Measurements from ENCODE around the gene ZNF438. TPM values are rescaled to one million over a fixed set of nuclear protein-coding genes. Genes with fewer than 3 reads are reported as not detected.

Gene ZNF438
- total RNA-seq, 1 experiment from 2014 or later: 0.83 TPM

- no peaks in the 10 kb centered on the region for H3K23me2 ChIP-seq (ENCODE audit: insufficient read length, low read depth, low read length, poor library complexity, severe bottlenecking)
- H4K8ac ChIP-seq (replicated peaks; ENCODE audit: insufficient read length, low read depth, low read length): no peak overlapping the region
- H2BK12ac ChIP-seq (ENCODE audit: insufficient read length, low read depth, low read length): no peak overlapping the region
- no peak overlapping the region for H3K18ac ChIP-seq (ENCODE audit: insufficient read length, low read depth, low read length)
- no peak overlapping the region for H4K5ac ChIP-seq (ENCODE audit: insufficient read length, low read depth, low read length)
- no peak overlapping the region for H3K56ac ChIP-seq (ENCODE audit: insufficient read length, low read depth, low read length)
- Mint-ChIP-seq H3K27me3 (ENCODE audit: low read depth) (no peaks in the 10 kb centered on the region), H3K27ac (no peak overlapping the region), H3K4me3 (no peak overlapping the region), H3K36me3 (ENCODE audit: insufficient read depth in 1 of 3, low read depth in 3 of 3) (no peaks in the 10 kb centered on the region), H3K4me1 (peaks cover 12 to 13% of the 10 kb centered on the region in 2 experiments), H3K9me3 (no peaks in the 10 kb centered on the region)
- no peak overlapping the region for H3K27ac ChIP-seq (ENCODE audit: insufficient read length, low read depth, low read length)
- H2BK15ac ChIP-seq (ENCODE audit: low read depth, low read length): no peak overlapping the region
- H2BK120ac ChIP-seq (ENCODE audit: low read depth, low read length, poor library complexity, severe bottlenecking): no peak overlapping the region
- H3K4ac ChIP-seq (ENCODE audit: low read depth, low read length): no peak overlapping the region
- H3K23ac ChIP-seq (ENCODE audit: insufficient read length, low read depth, low read length): no peak overlapping the region
- no peaks in the 10 kb centered on the region for H4K20me1 ChIP-seq (ENCODE audit: control insufficient read depth, insufficient read depth, insufficient read length)
- H3K14ac ChIP-seq (ENCODE audit: insufficient read depth, low read length): no peak overlapping the region
- TF ChIP-seq CTCF (conservative IDR thresholded peaks at IDR 0.05): no peak
- H2AK5ac ChIP-seq (ENCODE audit: insufficient read length, low read length): no peak overlapping the region
- no peak overlapping the region for H2AFZ ChIP-seq (ENCODE audit: low read length)
- DNase-seq: no peak
- no CpG with 5 or more reads among the region's 5 CpGs for WGBS (ENCODE audit: extremely low coverage, insufficient read length, low lambda C conversion rate)
- H3K4me2 ChIP-seq (ENCODE audit: insufficient read depth, insufficient read length, low read length): no peak overlapping the region
- no peak overlapping the region for H4K91ac ChIP-seq (ENCODE audit: insufficient read length, low read depth, low read length)
- H3T11ph ChIP-seq (ENCODE audit: low read length): no peak overlapping the region
- no peaks in the 10 kb centered on the region for H3K79me1 ChIP-seq (ENCODE audit: insufficient read depth, low read depth, low read length, poor library complexity, severe bottlenecking)
- H2BK20ac ChIP-seq (ENCODE audit: low read depth, low read length, poor library complexity, severe bottlenecking): no peak overlapping the region
- H3K4me1 ChIP-seq (ENCODE audit: insufficient read depth, low read length): no peaks in the 10 kb centered on the region; the same call in 1 of the 2 replicates
- H3K27me3 ChIP-seq (ENCODE audit: insufficient read depth, low read length): no peaks in the 10 kb centered on the region
- no peak overlapping the region for H3K9ac ChIP-seq (ENCODE audit: extremely low read depth, insufficient read length, low read length)
- no peaks in the 10 kb centered on the region for H3K79me2 ChIP-seq (ENCODE audit: insufficient read depth, low read length)
- H3K9me3 ChIP-seq (ENCODE audit: control insufficient read depth, low read depth, low read length): no peaks in the 10 kb centered on the region
- no peak overlapping the region for H2BK5ac ChIP-seq (ENCODE audit: insufficient read length, low read length)
These were observed 176.5 kb downstream of the ZNF438 start for GRCh38 chr10:30855131-30855530.
